ENCODE data around the gene CARM1. TPM values are rescaled to one million over a fixed set of nuclear protein-coding genes. Genes with fewer than 3 reads are reported as not detected.
"Not testable (repeated sequence)": the region's sequence is repeated elsewhere in the genome, so short reads cannot be mapped to it uniquely, and the experiment has no call there.

The CARM1 gene
- 32.5 TPM for total RNA-seq
- long read RNA-seq, transcript CARM1-201 (16 exons, 3,330 nt): major isoform, 23 of 38 reads
- long read RNA-seq, partial matches to known transcripts: 9 of 38 reads
- long read RNA-seq, other reads (novel, unspliced or antisense): 6 of 38 reads

DNA sequence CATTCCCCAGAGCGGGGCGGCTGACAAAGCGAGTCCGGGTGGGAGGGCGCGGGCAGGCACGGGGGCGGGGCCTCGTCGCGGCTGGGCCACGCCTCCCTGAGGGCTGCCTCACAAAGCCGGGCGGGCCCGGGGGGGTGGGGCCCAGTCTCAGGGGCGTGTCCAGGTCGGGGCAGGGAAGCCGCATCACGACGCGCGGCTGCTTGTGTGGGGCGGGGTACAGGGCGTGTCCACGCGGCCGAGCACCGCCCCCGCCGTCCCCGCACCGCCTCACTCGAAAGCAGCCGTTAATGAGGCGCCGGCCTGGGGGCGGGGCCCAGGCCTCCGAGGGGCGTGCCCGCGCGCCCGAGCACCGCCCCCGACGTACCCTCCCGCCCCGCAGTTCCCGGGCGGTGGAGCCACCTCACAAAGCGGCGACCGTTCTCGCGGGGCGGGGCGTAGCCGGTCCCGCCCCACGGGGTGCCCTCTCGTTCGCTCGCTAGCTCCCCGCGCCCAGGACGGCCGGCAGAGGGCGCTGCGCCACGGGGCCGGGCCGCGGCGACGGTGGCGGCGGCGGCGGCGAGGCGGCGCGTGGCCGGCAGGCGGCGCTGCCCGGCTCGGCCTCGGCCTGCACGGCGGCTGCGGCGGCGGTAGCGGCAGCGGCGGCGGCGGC, at the start of gene CARM1:
Gene CARM1 (plus strand): TSS at position 599 of the 649 bp plus-strand sequence. CDS start 150 bp downstream, outside the sequence.
- intact Hi-C loops (cut with micrococcal nuclease): no loop called here
- peak; percentile 94 for ATAC-seq

DNA sequence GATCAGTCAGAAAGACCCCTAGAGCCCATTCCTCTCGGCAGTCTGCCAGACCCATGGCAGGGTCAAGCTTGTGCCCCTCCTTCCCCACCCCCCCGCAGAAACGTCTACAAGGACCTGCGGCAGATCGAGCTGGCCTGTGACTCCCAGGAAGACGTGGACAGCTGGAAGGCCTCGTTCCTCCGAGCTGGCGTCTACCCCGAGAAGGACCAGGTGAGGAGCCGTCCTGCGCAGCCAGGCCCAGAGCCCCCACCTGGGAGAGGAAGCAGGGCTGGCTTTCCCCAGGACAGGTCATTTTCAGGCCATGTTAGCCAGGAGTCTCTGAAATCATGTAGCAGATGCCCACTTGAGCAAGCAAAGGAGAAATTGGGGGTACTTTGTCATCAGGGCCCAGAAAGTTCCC, 47.7 kb upstream of the CARM1 start:
- intact Hi-C loops (cut with micrococcal nuclease): no loop called here
- ATAC-seq: no peak
- DNase-seq: peak; percentile 26

More for the DNA sequence above, at the start of gene CARM1:
- peak; percentile 100 for DNase-seq

DNA sequence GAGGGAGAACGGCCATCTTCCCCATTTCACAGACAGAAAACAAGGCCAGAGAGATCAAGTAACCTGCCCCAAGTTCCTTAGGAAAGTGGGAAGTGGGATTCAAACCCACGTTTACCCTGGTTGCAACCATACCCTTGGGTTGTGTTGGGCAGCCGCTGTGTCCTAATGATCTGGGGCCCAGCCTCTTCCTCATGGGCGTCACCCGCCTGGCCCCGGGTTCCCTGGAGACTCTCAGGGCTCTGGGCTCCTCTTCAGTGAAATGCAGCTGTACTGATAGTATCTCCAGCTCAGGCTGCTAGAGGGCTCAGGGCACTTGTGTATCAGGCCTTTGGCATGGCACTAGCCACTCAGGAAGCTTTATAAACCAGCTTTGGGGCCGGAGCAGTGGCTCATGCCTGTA, 45.1 kb upstream of the CARM1 start:
- ATAC-seq (no peak), DNase-seq (peak; percentile 13)
- intact Hi-C loops (cut with micrococcal nuclease): no loop called here

DNA sequence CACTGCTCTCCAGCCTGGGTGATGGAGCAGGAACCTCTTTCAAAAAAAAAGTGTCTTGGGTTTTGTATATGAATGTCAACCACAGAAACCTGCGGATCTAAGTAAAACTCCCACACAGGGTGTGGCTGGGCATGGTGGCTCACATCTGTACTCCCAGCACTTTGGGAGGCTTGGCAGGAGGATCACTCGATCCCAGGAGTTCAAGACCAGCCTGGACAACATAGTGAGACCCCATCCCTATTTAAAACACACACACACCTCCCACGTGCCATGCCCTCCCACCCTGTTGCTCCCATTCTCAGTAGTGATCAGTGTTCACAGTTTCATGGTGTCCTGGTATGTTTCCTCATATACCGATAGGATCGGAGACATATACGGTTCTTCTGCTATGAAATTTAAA, 44.5 kb upstream of the CARM1 start:
- ATAC-seq: no peak
- intact Hi-C loops (cut with micrococcal nuclease): no loop called here
- no peak for DNase-seq

DNA sequence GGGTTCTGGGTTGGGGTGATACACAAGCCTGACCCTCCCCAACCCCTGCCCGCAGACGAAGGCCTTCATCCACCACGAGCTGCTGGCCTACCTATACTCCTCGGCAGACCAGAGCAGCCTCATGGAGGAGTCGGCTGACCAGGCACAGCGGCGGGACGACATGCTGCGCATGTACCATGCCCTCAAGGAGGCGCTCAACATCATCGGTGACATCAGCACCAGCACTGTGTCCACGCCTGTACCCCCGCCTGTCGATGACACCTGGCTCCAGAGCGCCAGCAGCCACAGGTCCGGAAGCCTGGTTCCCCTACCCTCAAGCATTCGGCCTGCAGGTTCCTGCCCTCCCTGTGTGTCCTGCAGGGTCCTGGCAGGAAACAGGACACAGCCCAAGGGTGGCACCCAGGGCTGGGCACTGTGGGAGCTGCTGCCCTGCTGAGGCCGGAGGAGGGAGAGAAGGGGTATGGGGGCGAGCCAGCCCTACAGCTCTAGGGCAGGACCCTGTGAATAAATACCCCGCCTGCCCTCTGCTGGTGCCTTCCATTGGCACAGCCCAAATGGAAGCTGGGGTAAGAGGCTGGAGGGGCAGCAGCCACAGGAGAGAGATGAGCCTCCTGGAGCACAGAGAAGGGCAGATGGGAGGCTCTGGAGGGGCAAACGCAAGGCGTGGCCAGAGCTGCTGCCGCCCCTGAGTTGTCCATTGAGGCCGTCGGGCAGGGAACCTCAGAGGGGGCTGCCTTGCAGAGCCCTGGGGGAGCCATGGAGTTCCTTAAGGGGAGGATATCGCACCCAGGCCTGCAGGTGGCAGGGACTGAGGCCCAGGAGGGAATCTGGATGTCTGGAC, 42.2 kb upstream of the CARM1 start:
- ATAC-seq (no peak), DNase-seq (peak; percentile 31)
- intact Hi-C loops (cut with micrococcal nuclease): no loop called here

DNA sequence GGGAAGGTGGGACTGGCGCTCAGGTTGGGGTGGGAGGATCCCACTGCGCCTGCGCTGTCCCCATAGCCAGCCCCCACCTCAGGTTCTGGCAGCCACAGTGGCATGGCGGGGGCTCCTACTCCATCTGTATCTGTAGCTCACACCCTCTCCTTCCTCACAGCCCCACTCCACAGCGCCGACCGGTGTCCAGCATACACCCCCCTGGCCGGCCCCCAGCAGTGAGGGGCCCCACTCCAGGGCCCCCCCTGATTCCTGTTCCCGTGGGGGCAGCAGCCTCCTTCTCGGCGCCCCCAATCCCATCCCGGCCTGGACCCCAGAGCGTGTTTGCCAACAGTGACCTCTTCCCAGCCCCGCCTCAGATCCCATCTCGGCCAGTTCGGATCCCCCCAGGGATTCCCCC, 41.4 kb upstream of the CARM1 start:
- intact Hi-C loops (cut with micrococcal nuclease): no loop called here
- DNase-seq (peak; percentile 22), ATAC-seq (no peak)

DNA sequence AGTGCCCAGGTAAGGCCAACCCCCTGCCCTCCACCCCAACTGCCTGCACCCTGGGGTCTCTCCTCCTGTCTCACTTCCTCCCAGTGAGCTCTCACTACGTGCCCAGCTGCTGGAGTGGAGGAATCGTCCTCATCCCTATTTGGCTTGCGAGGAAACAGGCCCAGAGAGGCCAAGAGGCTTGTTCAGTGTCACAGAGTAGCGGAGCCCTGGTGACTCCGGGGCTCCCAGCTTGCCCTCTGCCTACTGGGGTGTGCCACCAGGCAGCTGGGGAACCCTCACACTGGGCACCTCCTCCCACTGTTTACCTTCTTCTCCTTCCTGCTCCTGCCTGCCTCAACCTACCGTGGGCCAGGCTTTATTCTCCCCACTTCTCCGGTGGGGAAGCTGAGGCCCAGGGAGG, 41.0 kb upstream of the CARM1 start:
- DNase-seq: no peak
- intact Hi-C loops (cut with micrococcal nuclease): no loop called here
- ATAC-seq: no peak

DNA sequence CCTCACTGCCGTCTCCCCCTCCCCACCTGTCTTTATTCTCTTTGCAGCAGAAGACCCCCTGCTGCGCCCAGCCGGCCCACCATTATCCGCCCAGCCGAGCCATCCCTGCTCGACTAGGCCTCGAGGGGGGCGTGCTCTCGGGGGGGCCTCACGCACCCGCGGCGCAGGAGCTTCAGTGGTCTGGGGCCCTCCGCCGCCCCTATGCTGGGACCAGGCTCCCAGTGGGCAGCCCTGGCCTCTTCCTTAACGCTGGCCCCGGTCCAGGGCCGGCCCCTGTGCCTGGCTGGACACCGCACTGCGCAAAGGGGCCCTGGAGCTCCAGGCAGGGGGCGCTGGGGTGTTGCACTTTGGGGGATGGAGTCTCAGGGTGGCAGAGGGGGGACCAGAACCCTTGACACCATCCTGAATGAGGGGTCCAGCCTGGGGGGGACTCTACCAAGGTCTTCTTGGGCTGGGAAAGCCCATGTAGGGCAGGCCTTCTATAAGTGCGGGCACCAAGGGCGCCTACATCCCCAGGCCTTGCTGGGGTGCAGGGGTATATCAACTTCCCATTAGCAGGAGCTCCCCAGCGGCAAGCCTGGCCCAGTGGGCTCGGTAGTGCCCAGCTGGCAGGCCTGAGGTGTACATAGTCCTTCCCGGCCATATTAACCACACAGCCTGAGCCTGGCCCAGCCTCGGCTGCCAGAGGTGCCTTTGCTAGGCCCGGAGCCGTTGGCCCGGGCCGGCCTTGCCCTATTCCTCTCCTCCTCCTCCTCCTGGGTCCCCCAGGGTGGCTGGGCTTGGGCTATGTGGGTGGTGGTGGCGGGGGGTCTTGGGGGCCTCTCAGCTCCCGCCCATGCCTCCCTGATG, 40.2 kb upstream of the CARM1 start:
- ATAC-seq: no peak
- no peak for DNase-seq
- intact Hi-C loops (cut with micrococcal nuclease): no loop called here

DNA sequence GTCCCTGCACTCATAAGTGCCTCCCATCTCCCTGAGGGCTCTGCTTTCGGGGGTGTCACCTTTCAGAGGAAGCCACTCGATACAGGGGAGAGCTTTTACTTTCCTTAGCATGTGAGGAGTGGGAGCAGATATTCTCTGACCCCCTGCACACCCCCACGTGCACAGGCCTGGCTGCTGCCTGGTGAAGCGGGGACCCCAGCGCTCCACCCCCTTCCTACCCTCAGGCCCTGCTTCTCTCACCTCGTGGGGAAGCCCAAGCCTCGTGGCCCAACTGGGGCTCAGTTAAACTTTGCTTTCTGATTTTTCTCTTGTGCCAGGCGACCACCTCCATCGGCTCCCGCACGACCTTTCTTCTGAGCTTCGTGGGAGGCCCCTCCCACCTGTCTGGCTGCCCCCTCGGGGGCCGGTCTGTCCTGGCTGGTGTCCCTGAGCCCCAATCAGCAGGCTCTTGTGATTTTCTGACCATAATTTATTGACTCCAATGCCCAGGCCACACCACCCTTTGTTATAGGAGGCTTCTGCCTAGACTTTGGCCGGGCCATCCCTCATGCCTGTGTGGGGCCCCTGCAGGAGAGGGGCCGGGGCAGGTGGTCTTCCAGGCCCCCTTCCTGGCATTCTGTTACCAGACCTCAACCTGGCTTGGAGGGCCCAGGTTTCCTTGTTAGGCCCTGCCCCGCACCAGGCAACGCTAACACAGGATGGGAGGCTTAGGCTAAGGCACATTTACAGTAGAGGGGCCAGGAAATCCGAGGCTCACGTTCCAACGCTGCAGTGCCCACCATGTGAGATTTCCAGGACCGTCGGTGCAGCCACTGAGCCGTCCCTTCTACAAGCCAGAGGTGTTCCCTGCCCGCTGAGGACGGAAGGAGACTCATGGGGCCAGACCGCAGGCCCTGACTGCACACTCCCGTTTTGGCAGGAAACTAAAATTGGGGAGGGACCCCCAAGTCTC, 39.1 kb upstream of the CARM1 start:
- intact Hi-C loops (cut with micrococcal nuclease): no loop called here
- no peak for DNase-seq

DNA sequence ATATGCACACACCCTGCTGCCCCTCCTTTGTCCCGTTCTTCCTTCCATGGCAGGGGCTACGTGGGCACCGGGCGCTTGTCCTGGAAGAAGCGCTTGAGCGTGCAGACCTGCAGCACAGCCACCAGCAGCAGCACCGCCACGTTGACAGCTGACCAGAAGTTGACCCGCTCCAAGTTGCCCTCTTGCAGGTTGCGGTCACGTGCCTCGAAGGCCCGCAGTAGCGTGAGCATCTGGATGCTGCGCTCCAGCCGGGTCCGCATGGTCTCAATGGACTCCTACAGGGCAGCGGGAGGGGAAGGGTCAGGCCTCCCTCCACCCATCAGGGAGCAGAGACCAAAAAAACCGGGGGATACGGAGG, 38.4 kb upstream of the CARM1 start:
- intact Hi-C loops (cut with micrococcal nuclease): no loop called here
- DNase-seq (no peak), ATAC-seq (no peak)

More for the DNA sequence above, 39.1 kb upstream of the CARM1 start:
- no peak for ATAC-seq

DNA sequence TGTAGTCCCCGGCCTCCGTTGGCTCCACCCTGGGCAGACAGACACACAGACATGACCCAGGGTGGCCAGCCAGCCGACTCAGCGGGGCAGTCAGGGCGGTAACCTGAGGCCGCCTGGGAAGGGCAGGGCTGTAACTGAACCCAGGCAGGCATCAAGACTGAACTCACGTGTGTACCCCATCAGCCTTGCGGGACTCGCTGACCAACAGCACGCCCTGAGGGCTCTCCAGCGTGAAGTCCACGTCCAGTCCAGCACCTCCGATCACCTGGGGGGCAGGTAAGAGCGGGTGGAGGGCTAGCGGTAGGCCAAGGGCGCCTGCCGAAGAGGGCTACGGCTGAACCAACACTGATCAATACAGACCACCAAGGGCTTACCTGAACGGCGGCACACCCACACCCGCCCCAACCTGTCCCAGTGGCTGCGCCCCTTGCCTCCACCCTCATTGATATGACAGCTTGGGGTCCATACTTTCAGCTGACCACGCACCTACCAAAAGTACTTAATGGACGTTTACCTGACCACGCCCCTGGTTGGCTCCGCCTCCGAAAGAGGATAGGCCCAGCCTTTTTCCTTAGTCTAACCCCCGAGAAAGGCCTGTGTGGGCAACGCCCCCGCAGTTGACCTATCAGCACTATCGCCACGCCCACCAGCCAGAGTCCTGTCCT, 36.1 kb upstream of the CARM1 start:
- intact Hi-C loops (cut with micrococcal nuclease): no loop called here
- DNase-seq (peak; percentile 61), ATAC-seq (no peak)

DNA sequence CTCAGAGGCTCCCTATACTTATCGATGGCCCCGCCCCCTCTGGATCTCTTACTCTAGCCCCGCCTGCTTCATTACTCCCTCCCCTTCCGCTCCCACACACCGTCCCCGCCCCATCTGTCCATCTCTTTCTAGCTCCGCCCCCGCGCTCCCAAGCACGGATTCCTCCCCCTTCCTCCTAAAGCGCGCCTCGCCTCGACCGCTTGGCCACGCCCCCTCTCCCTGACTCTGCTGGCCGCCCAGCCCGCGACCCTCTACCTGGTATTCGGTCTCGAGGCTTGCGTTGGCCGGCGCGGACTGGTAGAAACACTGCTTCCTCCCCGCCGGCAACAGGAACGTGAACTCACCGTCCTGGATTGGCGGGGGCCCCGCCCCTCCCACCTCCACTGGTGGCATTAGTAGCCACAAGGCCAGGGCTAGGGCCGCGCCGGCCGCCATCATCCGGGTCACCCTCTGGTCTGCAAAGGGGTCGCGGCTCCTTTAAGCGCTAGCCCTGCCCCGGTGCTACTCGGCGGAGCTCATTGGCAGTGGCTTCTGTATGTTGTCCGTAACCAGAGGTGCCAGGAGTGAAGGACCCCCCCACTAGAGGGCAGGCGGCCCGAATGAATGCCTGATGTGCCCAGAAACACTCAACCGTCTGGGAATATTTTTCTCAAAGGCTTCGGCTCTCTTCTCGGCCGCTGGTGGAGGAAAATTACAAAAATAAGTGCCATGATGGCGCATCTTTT, 35.4 kb upstream of the CARM1 start, which contains the start of gene TMED1:
Gene TMED1 (minus strand): TSS at position 459 of the 725 bp plus-strand sequence. CDS start 21 bp downstream, at position 438.
- intact Hi-C loops (cut with micrococcal nuclease): no loop called here
- peak; percentile 91 for ATAC-seq

DNA sequence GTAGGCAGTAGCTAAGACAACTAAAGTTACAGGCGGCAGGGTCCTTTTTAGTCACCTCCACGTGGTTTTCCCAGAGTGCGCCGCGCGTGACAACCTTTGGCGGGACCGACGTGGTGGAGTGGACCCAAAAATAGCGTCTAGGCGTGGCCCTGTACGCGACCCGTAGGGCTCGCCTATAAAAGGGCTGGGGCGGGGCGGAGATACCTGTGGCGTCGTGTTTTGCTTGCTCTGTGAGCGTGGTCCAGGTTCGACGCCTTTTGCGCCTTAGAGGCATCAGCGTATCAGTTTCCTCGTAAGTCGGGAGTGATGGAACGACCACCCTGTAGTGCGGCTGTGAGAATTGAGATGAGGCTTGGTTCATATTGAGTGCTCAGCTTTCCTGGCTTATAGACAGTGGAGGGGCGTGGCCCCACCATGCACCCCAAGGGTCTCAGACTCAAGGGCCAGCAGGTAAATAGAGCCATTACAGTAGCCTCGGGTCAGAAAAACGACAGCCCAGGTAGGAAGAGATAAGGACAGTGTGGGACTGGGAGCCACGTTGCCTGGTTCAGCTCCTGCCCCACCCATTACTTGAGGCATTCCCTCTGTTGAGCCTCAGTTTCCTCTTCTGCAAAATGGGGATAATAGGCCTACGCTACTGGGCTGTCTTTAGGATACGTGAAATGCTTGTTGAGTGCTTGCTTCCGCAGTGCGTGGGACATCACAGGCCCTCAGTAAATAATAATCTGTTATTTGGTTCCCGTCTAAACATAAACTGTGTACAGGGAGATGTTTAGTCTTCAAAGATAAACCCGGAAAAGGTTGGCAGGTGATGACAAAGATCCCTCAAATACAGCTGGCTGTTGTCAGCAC, 34.6 kb upstream of the CARM1 start:
- intact Hi-C loops (cut with micrococcal nuclease): no loop called here
- ATAC-seq (peak; percentile 60), DNase-seq (peak; percentile 91)

More for the DNA sequence above, 35.4 kb upstream of the CARM1 start, which contains the start of gene TMED1:
- peak; percentile 99 for DNase-seq

DNA sequence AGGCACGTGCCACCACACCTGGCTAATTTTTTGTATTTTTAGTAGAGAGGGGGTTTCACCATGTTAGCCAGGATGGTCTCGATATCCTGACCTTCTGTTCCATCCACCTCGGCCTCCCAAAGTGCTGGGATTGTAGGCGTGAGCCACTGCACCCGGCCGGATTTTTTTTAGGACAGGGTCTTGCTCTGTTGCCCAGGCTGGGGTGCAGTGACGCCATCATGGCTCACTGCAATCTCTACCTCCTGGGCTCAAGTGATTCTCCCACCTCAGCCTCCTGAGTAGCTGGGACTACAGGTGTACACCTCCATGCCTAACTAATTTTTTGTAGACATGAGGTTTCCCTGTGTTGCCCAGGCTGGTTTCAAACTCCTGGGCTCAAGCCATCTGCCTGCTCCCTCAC, 33.7 kb upstream of the CARM1 start:
- ATAC-seq; DNase-seq; intact Hi-C loops (cut with micrococcal nuclease): not testable (repeated sequence)

DNA sequence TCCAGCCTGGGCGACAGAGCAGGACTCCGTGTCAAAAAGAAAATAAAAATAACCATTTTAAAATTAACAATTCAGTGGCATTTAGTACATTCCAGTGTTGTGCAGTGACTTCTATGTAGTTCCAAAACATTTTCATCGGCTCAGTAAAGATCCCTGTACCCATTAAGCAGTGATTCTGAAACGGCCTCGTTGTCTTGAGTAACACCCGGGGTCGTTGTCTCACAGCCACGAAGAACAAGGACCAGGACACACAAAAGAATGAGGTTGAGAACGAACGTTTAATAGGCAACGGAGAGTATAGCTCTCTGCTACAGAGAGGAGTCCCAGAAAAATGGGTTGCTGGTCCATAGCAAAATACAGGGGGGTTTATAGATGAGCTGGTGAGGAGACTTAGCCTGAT, 33.0 kb upstream of the CARM1 start:
- intact Hi-C loops (cut with micrococcal nuclease): no loop called here
- no peak for DNase-seq
- no peak for ATAC-seq
